IMR-90 (cell line): ENCODE measurements around the gene CACNA2D3. TPM values are rescaled to one million over a fixed set of nuclear protein-coding genes. Genes with fewer than 3 reads are reported as not detected.

ENCODE experiments used
- ATAC-seq: fragments of 200-7000 bp; cut with Tn5 transposase; 2 replicates; pipeline ENCODE4 v1.9.1; 2020; ENCODE audit warnings: low read depth, mild to moderate bottlenecking, moderate library complexity
- BruUV-seq: library from RNA; stranded (reverse); fragments of 400-500 nt; replicated peaks from 2 replicates; lab custom pipeline; 2021; lab: Mats Ljungman, UMichigan
- CTCF ChIA-PET: fragments of 300-600 bp; formaldehyde crosslinking; extraction: SDS; loops from one replicate; lab custom pipeline; 2021; ENCODE audit warnings: antibody characterized with exemption; lab: Yijun Ruan, JAX
- POLR2A ChIA-PET: fragments of 300-600 bp; sonication (Branson Sonifier 250); formaldehyde crosslinking; loops from one replicate; lab custom pipeline; 2022; ENCODE audit warnings: antibody characterized with exemption; ENCODE audit not compliant: unreplicated experiment; lab: Charles Lee
- DNase-seq: peaks from one replicate; pipeline ENCODE4 v3.0.0; 2013
- H2AFZ ChIP-seq: replicated peaks from 2 replicates; pipeline ENCODE3; 2013; ENCODE audit warnings: low read length, mild to moderate bottlenecking; ENCODE audit not compliant: poor library complexity
- H2AK5ac ChIP-seq: 2 replicates; pipeline ENCODE4 v1.6.1; 2013; ENCODE audit warnings: low read depth, low read length, inconsistent platforms
- H2AK9ac ChIP-seq: replicated peaks from 2 replicates; pipeline ENCODE3; 2013; ENCODE audit warnings: mild to moderate bottlenecking, low read depth, low read length, moderate library complexity; ENCODE audit not compliant: poor library complexity
- H2BK120ac ChIP-seq: 2 replicates; pipeline ENCODE4 v1.6.1; 2013; ENCODE audit warnings: low read depth, low read length, inconsistent platforms
- H2BK15ac ChIP-seq: 3 replicates; pipeline ENCODE4 v1.6.1; 2013; ENCODE audit warnings: low read depth, low read length, inconsistent platforms
- H2BK20ac ChIP-seq: 2 replicates; pipeline ENCODE4 v1.6.1; 2013; ENCODE audit warnings: low read depth, mild to moderate bottlenecking, inconsistent platforms, low read length, moderate library complexity
- H2BK5ac ChIP-seq: 2 replicates; pipeline ENCODE4 v1.6.1; 2013; ENCODE audit warnings: mild to moderate bottlenecking, low read depth, low read length, inconsistent platforms; ENCODE audit not compliant: poor library complexity, severe bottlenecking
- H3K14ac ChIP-seq: replicated peaks from 2 replicates; pipeline ENCODE4 v1.6.1; 2013; ENCODE audit warnings: low read depth, low read length, inconsistent platforms
- H3K18ac ChIP-seq: 2 replicates; pipeline ENCODE4 v1.6.1; 2013; ENCODE audit warnings: low read depth, low read length, control low read depth
- H3K23ac ChIP-seq: 2 replicates; pipeline ENCODE4 v1.6.1; 2013; ENCODE audit warnings: low read depth, low read length, inconsistent platforms
- H3K27ac ChIP-seq: 2 replicates; pipeline ENCODE4 v1.5.1; 2013; ENCODE audit warnings: mild to moderate bottlenecking, control low read depth, low read length; ENCODE audit not compliant: insufficient read depth
- H3K27me3 ChIP-seq: 2 replicates; pipeline ENCODE4 v1.6.1; 2013; ENCODE audit warnings: low read length; ENCODE audit not compliant: control insufficient read depth, insufficient read depth
- H3K36me3 ChIP-seq: 2 replicates; pipeline ENCODE4 v1.6.1; 2013; ENCODE audit warnings: low read length, mixed read lengths; ENCODE audit not compliant: control insufficient read depth, insufficient read depth
- H3K4ac ChIP-seq: 2 replicates; pipeline ENCODE4 v1.6.1; 2013; ENCODE audit warnings: low read depth, low read length, inconsistent platforms
- H3K4me1 ChIP-seq: 2 replicates; pipeline ENCODE4 v1.6.1; 2013; ENCODE audit warnings: low read length, mixed read lengths; ENCODE audit not compliant: control insufficient read depth, insufficient read depth
- H3K4me2 ChIP-seq: 2 replicates; pipeline ENCODE4 v1.6.1; 2013; ENCODE audit warnings: low read depth, mild to moderate bottlenecking, control low read depth, low read length, moderate library complexity
- H3K4me3 ChIP-seq: 2 replicates; pipeline ENCODE4 v1.5.1; 2013; ENCODE audit warnings: low read depth, mild to moderate bottlenecking, control low read depth, low read length, moderate library complexity; ENCODE audit not compliant: insufficient read depth
- H3K56ac ChIP-seq: 2 replicates; pipeline ENCODE4 v1.6.1; 2013; ENCODE audit warnings: low read length, inconsistent platforms; ENCODE audit not compliant: insufficient read depth; ENCODE audit errors: extremely low read depth
- H3K79me1 ChIP-seq, 2 experiments: 2 replicates each; pipeline ENCODE4 v1.6.1; 2013; ENCODE audit warnings: low read length in 2 of 2, inconsistent platforms in 1 of 2, low read depth in 1 of 2
- H3K9ac ChIP-seq: 2 replicates; pipeline ENCODE4 v1.6.1; 2013; ENCODE audit warnings: low read depth, low read length, control low read depth
- H3K9me1 ChIP-seq: 2 replicates; pipeline ENCODE4 v1.6.1; 2013; ENCODE audit warnings: low read length, inconsistent platforms; ENCODE audit not compliant: insufficient read depth
- H3K9me3 ChIP-seq: 2 replicates; pipeline ENCODE4 v1.6.1; 2013; ENCODE audit warnings: low read length; ENCODE audit not compliant: control insufficient read depth, insufficient read depth
- H4K20me1 ChIP-seq: 2 replicates; pipeline ENCODE4 v1.6.1; 2013; ENCODE audit warnings: low read length, inconsistent platforms; ENCODE audit not compliant: insufficient read depth
- H4K5ac ChIP-seq: 2 replicates; pipeline ENCODE4 v1.6.1; 2013; ENCODE audit warnings: mild to moderate bottlenecking, low read depth, low read length, control low read depth
- H4K8ac ChIP-seq, 2 experiments: 2 replicates each; pipeline ENCODE4 v1.6.1; 2013; ENCODE audit warnings: low read depth in 2 of 2, low read length in 2 of 2, control low read depth in 1 of 2, inconsistent platforms in 1 of 2
- H4K91ac ChIP-seq: 2 replicates; pipeline ENCODE4 v1.6.1; 2013; ENCODE audit warnings: low read depth, low read length, inconsistent platforms; ENCODE audit not compliant: insufficient read depth
- BHLHE40 ChIP-seq: fragments of 150-350 bp; IDR thresholded peaks from 2 replicates; pipeline ENCODE4 v1.6.1; 2016; ENCODE audit warnings: mild to moderate bottlenecking, low read depth, low read length
- CEBPB ChIP-seq: IDR thresholded peaks from 2 replicates; pipeline ENCODE4 v1.6.1; 2012; ENCODE audit warnings: low read depth, low read length, improper control_type of control experiment
- CHD1 ChIP-seq: IDR thresholded peaks from 2 replicates; pipeline ENCODE4 v1.6.1; 2012; ENCODE audit warnings: low read depth, low read length, improper control_type of control experiment
- ELK1 ChIP-seq: fragments of 150-350 bp; IDR thresholded peaks from 2 replicates; pipeline ENCODE4 v1.6.1; 2016; ENCODE audit warnings: low read depth, mild to moderate bottlenecking, low read length, moderate library complexity, borderline replicate concordance
- FOS ChIP-seq: fragments of 150-350 bp; IDR thresholded peaks from 2 replicates; pipeline ENCODE4 v1.6.1; 2016; ENCODE audit warnings: low read depth, low read length
- MAFK ChIP-seq: IDR thresholded peaks from 2 replicates; pipeline ENCODE4 v1.6.1; 2012; ENCODE audit warnings: low read depth, low read length, improper control_type of control experiment
- MAZ ChIP-seq: IDR thresholded peaks from 2 replicates; pipeline ENCODE4 v1.6.1; 2012; ENCODE audit warnings: low read depth, mild to moderate bottlenecking, low read length, improper control_type of control experiment, moderate library complexity, borderline replicate concordance
- MXI1 ChIP-seq: IDR thresholded peaks from 2 replicates; pipeline ENCODE4 v1.6.1; 2012; ENCODE audit warnings: low read depth, mild to moderate bottlenecking, low read length, moderate library complexity, borderline replicate concordance
- NFE2L2 ChIP-seq: fragments of 150-350 bp; IDR thresholded peaks from 2 replicates; pipeline ENCODE4 v1.6.1; 2016; ENCODE audit warnings: low read depth, mild to moderate bottlenecking, low read length
- POLR2A ChIP-seq: IDR thresholded peaks from 2 replicates; pipeline ENCODE4 v1.6.1; 2012; ENCODE audit warnings: mild to moderate bottlenecking, low read depth, low read length
- RAD21 ChIP-seq: IDR thresholded peaks from 2 replicates; pipeline ENCODE4 v1.6.1; 2012; ENCODE audit warnings: low read length, improper control_type of control experiment
- RCOR1 ChIP-seq: IDR thresholded peaks from 2 replicates; pipeline ENCODE4 v1.6.1; 2012; ENCODE audit warnings: mild to moderate bottlenecking, low read length, improper control_type of control experiment; ENCODE audit not compliant: insufficient replicate concordance
- RFX5 ChIP-seq: IDR thresholded peaks from 2 replicates; pipeline ENCODE4 v1.8.0; 2012; ENCODE audit warnings: low read depth, mild to moderate bottlenecking, low read length, moderate library complexity
- SMC3 ChIP-seq: fragments of 150-350 bp; IDR thresholded peaks from 2 replicates; pipeline ENCODE4 v1.6.1; 2016; ENCODE audit warnings: low read depth, mild to moderate bottlenecking, antibody characterized with exemption, low read length, moderate library complexity
- WGBS, 2 experiments: methylation state at CpG; one replicate each; pipeline versions ENCODE4 v1.1.5 to v1.1.7; 2013; ENCODE audit warnings: missing lambda C conversion rate in 2 of 2; ENCODE audit not compliant: insufficient read length in 1 of 2; ENCODE audit errors: extremely low coverage in 2 of 2; 5-methylcytosine and 5-hydroxymethylcytosine counted together
- dilution Hi-C: fragments of 300-500 bp; cut with HindIII; formaldehyde crosslinking; loops from one replicate; pipeline ENCODE4 v1.14.3; 2018; ENCODE audit warnings: low sequenced_read_pairs; ENCODE audit not compliant: unreplicated experiment
- in situ Hi-C: fragments of 300-500 bp; cut with MboI; formaldehyde crosslinking; loops from 3 replicates; pipeline ENCODE4 v1.14.3; 2019; ENCODE audit warnings: low sequenced_read_pairs, inconsistent platforms, mixed read lengths
- intact Hi-C: fragments of 100-400 bp; cut with micrococcal nuclease; formaldehyde crosslinking; loops from 2 replicates; pipeline ENCODE4 v1.10.0; 2022
- polyA plus RNA-seq, 3 experiments: library from polyadenylated mRNA; depleted of rRNA; stranded (reverse); fragments of >200 nt; gene quantifications; 2 replicates each; pipeline ENCODE4 v1.2.3, GENCODE V29; 2012; ENCODE audit warnings: low replicate concordance in 1 of 3
- total RNA-seq: library from RNA; depleted of rRNA; stranded (reverse); fragments of >200 nt; gene quantifications from 2 replicates; pipeline ENCODE4 v1.2.3, GENCODE V29; 2012
- TF ChIP-seq, protein P1 (sequence below): fragments of 150-350 bp; IDR thresholded peaks from 2 replicates; pipeline ENCODE4 v1.6.1; 2017; ENCODE audit warnings: mild to moderate bottlenecking, antibody characterized with exemption, low read length, low read depth

CACNA2D3 gene
- total and polyA plus RNA-seq, 2 of the 4 experiments (the other 2 are of a cell fraction), result 0.36 to 0.41 TPM

DNA sequence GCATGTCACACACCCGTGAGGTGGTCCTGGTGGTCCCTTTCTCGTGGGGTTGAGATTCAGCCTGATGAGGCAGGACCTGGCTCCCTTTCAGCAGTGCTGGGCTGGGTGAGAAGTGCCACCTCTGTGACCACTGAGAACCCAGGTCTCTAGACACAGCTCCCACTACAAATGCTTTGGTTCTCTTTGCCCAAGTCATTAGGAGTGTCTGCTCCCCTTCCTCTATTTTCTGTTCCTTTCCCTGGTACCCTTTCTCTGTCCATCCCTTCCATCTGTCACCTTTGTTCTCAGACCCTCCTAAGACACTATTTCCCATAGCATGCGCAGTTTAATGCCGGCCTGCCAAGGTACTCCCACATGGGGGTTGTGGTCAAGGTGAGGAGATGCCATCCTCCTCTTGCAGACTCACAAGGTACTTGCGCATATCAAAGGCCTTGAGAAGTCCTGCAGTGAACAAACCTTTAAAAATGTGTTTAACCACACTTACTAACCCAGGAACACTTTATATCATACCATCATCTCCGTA, 507.8 kb downstream of the CACNA2D3 start:
- H3K4me3 ChIP-seq, result no peak overlapping the region
- H3K4me1 ChIP-seq, result no peaks in the 10 kb centered on the region
- H2AK5ac ChIP-seq, result no peak overlapping the region
- H3K27me3 ChIP-seq, result no peaks in the 10 kb centered on the region
- no peaks in the 10 kb centered on the region for H3K36me3 ChIP-seq
- CTCF ChIA-PET, result interaction anchor here (0.8 kb wide), 1 partner anchor 47 kb away, joined by 3 read pairs; no protein-coding TSS in a partner anchor
- H3K9me3 ChIP-seq, result 0 out of 2 replicates have a peak, but pooled peaks cover 1% of the 10 kb centered on the region
- no peak overlapping the region for H3K9ac ChIP-seq
- TF ChIP-seq MAZ (no peak), CHD1 (no peak), CEBPB (no peak), BHLHE40 (no peak), MXI1 (no peak), NFE2L2 (no peak), RAD21 (no peak), ELK1 (no peak), SMC3 (no peak), FOS (no peak), MAFK (no peak), RCOR1 (no peak), RFX5 (no peak), POLR2A (no peak)
- TF ChIP-seq, protein P1, sequence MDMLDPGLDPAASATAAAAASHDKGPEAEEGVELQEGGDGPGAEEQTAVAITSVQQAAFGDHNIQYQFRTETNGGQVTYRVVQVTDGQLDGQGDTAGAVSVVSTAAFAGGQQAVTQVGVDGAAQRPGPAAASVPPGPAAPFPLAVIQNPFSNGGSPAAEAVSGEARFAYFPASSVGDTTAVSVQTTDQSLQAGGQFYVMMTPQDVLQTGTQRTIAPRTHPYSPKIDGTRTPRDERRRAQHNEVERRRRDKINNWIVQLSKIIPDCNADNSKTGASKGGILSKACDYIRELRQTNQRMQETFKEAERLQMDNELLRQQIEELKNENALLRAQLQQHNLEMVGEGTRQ, result no peak
- no peak overlapping the region for H3K14ac ChIP-seq
- DNase-seq (no peak), ATAC-seq (no peak)
- 0% methylated on average over 1 of the region's 6 CpGs; no CpG with 5 or more reads in 1 of the 2 experiments for WGBS, 2 experiments
- H3K4me2 ChIP-seq, result no peak overlapping the region
- no peak overlapping the region for H3K23ac ChIP-seq
- no peak overlapping the region for H2AK9ac ChIP-seq
- H3K18ac ChIP-seq, result no peak overlapping the region
- no TSS peak for BruUV-seq
- H2BK120ac ChIP-seq, result no peak overlapping the region
- H3K27ac ChIP-seq, result no peak overlapping the region
- no peaks in the 10 kb centered on the region for H4K20me1 ChIP-seq
- no peaks in the 10 kb centered on the region for H3K79me1 ChIP-seq
- H3K4ac ChIP-seq, result no peak overlapping the region
- in situ Hi-C loops, result no loop called here
- no peak overlapping the region for H4K91ac ChIP-seq
- no peak overlapping the region for H3K56ac ChIP-seq
- POLR2A ChIA-PET, result no interaction called here
- H2BK15ac ChIP-seq, result no peak overlapping the region
- no peak overlapping the region for H2AFZ ChIP-seq
- H2BK5ac ChIP-seq, result no peak overlapping the region
- H3K9me1 ChIP-seq, result no peaks in the 10 kb centered on the region
- H4K8ac ChIP-seq, result no peak overlapping the region
- intact Hi-C loops, result no loop called here
- H4K5ac ChIP-seq, result no peak overlapping the region
- dilution Hi-C loops, result no loop called here
- no peak overlapping the region for H2BK20ac ChIP-seq
